Occipital lobe (tissue), 2 donors: ENCODE data around the gene COL27A1. TPM values are rescaled to one million over a fixed set of nuclear protein-coding genes. Genes with fewer than 3 reads are reported as not detected.
"Not testable (repeated sequence)": the region's sequence is repeated elsewhere in the genome, so short reads cannot be mapped to it uniquely, and the experiment has no call there.

Experiments used
- DNase-seq: peaks from one replicate; lab custom pipeline; 2025; lab: John Stamatoyannopoulos, UW
- total RNA-seq: library from RNA; depleted of rRNA; stranded (reverse); fragments of >200 nt; gene quantifications from one replicate; pipeline ENCODE4 v1.2.3, GENCODE V29; 2014

COL27A1 gene
- total RNA-seq, 1 donor from 2014 or later: 1.4 TPM

DNA sequence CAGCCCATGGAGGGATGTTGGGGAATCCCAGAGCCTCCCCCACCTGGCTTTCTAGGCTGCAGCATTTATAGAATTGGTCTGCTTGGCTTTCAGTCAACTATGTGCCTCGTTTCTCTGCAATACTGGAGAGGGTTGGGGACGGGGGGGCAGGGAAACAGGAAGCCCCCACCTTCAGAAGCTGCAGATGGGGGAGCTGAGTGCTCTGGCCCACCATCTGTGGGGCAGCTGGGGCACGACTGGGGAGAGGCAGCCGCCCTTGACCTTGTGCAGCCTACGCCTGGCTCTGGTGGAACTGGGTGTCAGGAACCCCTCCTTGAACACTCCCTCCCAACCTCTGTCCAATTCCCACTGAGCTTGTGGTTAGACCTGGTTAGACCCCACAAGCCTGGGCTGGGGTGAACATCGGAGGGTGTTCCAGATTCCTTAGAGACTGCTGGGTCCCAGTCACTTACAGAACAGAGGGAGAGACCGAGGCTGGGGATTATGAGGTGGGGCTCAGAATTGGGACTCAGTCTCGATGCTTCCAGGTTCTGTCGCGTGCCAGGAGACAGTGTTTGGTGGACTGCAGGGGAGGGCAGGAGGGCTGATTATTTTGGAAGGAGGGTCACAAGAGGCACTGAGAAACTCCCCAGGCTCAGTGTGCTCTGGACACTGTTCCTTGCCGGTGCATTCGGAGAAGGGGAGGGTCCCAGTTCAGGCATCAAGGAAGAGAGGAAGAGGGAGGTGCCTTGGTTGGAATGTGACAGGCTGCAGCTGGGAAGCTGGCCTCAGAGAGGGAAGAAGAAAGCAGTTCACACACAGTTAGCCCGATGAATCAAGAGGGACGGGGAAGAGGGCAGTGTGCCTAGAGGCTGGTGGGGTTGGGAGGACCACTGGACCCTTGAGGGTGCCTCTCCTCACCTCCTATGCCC lies 25.6 kb downstream of the COL27A1 start:
- DNase-seq: no peak

DNA sequence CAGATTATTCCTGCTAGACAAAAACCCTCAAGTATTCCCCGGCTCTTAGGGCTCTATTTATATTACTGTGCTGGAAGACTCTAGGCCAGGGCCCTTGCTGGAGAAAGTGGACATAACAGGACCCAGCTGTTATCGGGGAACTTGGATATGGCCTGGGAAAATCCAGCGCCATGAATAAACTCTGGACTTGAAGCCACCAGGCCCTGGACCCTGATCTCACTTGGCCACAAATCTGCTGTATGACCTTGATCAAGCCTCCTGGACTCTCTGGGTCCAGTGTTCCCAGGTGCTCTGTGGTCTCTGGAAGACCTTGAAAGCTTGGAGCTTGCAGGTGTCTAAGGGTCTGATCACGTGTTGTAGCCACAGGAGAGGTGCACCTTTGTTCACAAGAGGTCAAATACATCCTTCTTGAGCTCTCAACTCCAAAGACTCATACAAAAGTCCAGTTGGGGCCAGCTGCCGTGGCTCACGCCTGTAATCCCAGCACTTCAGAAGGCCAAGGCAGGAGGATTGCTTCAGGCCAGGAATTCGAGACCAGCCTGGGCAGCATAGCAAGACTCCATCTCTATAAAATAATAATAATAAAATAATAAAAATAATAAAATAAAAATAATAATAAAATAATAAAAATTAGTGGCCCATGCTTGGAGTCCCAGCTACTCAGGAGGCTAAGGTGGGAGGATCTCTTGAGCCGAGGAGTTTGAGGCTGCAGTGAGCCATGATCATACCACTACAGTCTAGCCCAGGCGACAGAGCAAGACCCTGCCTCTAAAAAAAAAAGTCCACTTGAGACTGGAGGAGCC lies 26.5 kb downstream of the COL27A1 start:
- no peak for DNase-seq

DNA sequence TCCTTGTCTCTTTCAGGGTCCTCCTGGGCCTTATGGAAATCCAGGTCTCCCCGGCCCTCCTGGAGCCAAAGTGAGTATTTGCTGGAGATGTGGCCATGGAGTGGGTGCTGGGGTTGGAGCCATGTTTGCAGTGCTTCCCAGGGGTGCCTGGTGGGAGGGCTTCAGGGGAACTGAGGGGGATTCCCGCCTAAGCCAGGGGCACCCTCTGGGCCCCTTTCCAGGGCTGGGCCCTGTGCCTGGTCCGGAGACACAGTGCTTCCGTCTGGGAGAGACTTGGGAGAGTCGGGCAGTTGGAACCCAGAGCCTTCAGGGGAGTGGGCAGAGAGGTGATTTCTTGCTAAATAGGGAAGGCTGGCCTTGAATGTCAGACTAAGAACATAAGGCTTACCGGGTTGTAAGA lies 27.7 kb downstream of the COL27A1 start:
- DNase-seq: no peak

DNA sequence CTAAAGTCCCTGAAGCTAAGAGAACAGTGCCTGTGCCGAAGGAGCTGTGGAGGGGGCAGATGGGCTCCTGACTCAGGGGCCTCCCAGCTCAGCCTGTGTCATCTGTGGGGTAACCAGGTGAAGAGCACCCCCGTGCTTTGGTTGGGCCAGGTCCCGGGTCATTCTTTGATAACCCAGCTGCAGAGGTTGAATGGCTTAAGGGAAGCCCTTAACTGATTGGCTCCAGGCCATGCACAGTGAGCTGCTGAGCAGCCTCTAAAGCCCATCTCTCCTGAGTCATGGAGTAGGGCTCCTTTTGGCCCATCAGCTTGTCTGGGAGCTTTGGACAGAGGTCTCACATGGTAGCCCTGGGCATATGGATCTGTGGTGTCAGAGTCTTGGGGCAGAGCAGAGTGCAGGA lies 28.7 kb downstream of the COL27A1 start:
- no peak for DNase-seq

DNA sequence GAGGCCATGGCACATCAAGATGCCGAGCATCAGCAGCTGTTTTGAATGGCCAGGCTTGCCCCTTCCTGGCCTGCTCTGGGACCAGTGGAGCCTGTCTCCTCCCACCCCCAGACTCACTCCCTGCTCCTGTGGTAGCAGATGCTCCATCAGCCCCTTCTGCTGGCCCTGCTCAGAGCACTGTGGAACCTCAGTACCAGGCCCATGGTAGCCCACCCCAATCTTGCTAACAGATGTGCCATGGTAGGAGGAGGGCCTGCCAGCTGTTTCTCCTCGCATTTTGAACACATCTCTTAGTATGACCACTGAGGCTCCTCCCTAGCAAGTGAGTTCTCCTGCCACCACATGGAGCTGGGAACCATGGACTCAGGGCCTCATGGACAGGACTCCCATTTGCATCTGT lies 29.5 kb downstream of the COL27A1 start:
- DNase-seq: no peak

DNA sequence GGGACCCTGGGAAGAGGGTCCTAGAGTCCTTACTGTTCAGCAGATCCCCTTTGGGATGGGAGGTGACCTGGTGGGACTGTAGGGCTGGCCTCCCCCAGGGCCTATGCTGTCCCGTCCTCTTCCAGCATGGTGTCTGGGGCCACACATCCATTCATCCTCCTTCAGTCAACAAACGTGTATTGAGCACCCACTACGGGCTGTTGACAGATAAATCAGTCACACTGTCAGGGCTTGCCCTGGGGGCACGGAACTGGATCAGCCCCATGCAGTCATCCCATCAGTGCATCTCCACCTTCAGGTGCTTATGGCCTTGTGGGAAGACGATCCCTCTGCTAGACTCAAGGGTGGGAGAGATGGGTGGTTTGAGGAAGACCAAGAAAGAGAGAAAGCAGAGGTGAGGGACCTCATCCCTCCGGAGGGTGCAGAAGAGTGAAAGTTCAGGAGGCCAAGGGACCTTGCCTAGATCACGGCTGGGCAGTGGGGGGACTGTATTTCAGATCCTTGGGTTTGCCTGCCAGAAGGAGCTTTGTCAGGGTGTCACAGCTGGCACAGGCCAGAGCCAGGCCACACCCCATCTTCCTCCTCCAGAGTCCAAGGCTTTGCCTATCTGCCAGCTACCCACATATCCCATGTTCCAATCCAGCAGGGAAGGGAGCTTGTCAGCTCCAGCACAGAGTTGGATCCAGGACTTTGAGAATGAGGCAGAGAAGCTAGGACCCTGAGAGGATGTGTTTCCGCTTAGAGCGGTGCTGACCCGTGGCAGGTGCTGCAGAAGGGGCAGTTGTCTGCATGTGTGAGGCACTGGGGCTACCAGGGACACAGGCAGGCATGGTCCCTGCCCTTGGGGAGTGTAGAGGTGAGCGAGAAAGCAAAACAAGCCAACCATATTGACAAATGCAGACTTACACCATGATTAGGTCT lies 30.5 kb downstream of the COL27A1 start:
- DNase-seq: no peak

DNA sequence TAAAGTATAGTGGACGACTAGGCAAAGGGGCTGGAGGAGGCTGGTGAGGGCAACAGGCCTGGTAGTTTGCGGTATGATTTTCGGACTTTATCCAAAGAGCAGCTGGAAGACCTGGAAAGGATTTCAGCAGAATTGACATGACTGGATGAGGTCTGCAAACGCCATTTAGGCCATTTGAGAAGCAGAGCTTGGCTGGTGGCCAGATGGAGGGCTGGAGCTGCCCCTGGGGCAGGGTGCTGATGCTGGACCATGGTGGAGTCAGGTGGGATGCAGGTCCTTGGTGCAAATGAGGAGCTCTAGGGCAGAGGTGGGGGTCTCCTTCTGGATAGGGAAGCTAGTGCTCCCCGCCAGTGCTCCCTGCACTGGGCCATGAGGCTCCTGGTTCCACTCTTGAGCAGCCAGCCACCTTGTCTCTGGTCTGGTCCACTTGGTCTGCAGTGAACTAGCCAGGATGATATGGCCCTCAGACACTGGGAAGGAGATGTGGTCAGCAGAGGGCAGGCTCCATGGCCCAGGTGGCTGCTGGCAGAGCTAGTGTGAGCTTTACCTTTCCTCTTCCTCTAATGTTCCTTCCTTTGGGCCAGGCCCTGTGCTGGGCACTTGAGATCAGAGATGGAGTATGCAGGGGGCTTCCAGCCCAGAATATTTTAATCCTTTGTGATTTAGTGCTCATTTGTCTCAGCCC lies 31.4 kb downstream of the COL27A1 start:
- no peak for DNase-seq

DNA sequence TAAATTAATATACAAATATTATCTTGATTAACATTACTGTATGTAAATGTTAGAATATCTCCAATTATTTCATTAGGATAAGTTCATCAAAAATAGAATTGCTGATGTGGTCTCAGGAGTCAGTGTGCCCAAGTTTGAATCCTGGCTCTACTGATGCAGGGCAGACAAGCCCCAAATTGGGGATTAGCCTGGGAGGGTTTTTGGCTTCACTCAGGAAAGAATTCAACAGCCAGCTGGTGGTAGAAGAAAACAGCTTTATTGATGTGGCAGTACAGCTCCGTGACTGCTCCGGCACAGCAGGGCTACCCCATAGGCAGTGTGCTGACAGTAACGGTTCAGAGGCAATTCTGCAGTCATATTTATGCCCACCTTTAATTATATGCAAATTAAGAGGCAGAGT lies 32.5 kb downstream of the COL27A1 start:
- DNase-seq: no peak

DNA sequence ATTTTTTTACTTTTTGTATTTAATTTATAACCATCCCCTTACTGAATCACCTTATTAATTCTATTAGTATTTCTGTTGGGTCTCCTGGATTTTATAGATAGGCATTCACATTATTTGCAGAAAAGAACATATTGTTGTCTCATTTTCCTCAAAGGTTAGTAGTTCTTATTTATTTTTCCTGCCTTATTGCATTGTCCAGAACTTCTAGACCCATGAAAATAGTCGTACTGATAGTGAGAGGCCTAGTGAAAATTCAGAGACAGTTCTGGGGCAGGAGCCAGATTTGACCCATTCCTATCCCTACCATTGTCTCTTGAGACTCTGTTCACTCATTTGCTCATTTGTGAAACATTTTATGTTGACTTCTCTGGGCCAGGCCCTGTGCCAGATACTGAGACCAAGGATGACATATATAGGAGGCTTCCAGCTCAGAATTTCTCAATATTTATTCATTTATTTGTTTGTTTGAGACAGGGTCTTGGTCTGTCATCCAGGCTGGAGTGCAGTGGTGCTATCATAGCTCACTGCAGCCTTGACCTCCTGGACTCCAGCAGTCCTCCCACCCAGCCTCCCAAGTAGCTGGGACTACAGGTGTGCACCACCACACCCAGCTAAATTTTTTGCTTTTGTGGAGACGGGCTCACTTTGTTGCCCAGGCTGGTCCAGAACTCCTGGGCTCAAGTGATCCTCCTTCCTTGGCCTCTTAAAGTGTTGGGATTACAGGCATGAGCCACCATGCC lies 34.7 kb downstream of the COL27A1 start:
- no peak for DNase-seq

DNA sequence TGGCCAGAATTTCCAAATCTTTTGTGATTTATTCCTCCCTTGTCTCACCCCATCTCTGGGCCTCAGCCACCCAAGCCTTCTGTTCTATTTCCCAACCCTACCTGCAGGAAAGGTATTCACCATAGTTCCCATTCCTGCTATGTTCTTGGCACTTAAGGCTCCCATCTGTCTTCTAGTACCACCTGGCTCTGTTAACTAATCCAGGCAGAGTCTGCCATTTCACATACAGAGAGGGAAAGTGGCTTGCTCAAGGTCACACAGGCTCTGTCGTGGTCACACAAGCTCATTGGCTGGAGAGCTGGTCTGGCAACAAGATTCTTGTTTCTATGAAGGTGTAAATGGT lies 35.2 kb downstream of the COL27A1 start:
- no peak for DNase-seq

DNA sequence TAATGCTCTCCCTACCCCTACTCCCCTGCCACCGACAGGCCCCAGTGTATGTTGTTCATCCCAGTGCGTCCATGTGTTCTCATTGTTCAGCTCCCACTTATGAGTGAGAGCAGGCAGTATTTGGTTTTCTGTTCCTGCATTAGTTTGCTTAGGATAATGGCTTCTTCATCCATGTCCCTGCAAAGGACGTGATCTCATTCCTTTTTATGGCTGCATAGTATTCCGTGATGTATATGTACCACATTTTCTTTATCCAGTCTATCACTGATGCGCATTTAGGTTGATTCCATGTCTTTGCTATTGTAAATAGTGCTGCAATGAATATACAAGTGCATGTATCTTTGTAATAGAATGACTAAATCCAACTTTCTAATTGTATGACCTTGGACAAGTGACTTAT lies 36.1 kb downstream of the COL27A1 start:
- DNase-seq: not testable (repeated sequence)

DNA sequence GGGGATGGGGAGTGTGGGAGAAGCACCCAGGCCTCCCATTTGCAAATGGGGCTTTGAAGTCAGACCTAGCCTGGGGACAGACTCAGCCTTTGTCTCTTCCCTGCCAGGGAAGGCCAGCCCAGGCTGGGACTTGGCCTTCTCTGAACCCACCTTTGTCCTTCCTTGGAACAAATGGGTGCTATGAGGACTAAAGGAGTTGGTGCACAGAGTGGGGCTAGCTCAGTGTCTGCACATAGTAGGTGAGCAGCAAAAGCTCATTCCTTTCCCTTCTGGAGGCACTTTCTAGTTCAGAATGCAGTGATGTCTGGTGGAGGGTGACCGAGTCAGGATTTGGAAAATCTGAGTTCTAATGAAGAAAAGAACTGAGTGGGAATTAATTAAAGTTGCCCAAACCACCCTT lies 37.2 kb downstream of the COL27A1 start:
- DNase-seq: no peak

DNA sequence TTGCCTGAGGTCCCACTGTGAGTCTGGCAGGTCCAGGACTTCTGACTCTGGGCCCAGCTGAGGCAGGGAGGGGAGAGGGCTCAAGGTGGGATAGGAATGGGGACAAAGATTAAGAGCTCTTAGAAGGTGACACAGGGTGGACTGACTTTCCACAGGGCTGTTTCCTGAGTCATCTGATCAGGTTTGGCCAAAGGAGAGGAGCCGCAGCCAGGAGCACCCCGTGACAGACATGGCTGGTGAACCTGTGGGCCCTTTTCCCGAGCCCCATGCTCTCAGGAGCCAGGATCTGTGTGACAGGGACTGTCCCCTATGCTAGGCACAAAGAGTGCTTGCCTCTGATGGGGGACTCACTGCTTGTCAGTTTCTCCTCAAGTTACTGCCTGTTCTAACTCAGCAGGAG lies 37.8 kb downstream of the COL27A1 start:
- no peak for DNase-seq

DNA sequence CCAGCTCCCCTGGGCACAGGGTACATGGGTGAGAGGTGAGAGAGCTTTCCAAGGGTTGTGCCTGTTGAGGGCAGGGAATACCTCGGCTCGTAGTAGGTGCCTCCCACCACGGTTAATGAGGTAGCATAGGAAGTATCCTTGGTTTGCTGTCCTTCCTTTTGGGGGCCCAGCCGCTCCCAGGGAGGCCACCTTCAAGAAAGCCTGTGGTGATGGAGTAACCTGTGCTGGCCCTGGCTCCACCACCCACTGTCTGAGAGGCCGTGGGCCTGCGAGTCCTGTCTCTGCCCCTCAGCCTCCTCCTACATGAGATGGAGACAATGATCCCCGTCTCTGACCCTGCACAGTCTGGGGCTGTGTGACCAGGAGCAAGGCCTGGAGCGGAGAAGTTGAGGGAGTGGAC lies 40.8 kb downstream of the COL27A1 start:
- DNase-seq: no peak

DNA sequence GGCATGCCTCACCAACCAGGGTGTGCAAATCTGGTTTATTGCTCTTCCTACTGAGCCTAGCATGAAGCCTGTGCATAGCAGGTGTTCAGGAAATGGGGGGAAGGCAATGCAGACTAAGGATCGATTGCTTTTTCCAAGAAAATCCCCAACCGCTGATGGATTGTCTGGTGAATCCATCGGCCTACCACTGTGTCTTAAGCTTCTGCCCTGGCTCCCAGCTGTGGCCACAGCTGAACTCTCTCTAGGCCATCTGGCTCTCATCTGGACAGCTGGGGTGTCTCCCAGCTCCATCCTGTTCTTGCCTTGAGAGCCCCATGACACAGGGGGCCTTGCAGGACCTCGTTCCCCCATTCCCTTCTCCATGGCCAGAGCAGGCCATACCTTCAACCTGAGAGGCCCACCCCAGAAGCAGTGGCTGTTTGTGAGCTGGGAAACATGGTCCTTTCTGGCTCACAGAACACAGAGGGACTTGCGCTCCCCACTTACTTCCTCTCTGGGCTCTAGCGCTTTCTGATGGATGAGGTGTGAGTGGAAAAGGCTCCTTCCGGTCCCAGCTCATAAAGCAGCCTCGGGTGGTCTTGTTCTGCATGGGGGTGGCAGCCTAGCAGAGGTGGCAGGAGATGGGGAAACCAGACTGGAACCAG lies 41.8 kb downstream of the COL27A1 start:
- DNase-seq: no peak

DNA sequence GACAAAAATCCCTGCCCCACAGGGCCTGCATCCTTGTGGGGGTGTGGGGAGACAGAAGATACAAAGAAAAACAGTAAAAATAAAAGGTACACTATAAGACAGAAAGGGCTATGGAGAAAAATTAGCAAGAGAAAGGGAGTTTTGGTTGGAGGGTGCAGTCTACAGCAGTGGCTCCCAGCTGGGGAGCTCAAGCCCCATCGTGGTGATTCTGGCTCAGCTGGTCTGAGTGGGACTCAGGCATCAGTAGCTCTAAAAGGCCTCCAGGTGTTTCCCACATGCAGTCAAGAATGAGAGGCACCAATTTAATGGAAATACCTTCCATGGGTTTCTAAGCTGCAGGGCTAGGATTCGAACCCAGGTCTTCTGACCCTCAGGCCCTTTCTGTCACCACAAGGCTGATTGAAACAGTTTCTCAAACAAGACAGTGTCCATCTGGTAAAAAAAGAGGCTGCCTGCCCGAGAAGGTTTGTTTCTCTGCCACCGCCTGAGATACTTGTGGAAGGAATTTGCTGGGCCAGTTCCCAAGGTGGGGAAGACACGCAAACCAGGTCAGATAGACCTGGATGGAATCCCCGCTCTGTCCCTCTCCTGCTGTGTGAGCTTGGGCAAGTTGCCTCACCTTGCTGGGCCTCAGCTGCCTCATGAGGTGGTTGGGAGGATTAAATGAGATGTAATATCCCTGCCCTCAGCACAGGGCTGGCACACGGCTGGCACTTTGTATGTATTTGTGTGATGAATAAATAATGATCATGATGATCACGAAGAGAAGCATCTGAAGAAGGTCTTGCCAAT lies 43.1 kb downstream of the COL27A1 start:
- no peak for DNase-seq

DNA sequence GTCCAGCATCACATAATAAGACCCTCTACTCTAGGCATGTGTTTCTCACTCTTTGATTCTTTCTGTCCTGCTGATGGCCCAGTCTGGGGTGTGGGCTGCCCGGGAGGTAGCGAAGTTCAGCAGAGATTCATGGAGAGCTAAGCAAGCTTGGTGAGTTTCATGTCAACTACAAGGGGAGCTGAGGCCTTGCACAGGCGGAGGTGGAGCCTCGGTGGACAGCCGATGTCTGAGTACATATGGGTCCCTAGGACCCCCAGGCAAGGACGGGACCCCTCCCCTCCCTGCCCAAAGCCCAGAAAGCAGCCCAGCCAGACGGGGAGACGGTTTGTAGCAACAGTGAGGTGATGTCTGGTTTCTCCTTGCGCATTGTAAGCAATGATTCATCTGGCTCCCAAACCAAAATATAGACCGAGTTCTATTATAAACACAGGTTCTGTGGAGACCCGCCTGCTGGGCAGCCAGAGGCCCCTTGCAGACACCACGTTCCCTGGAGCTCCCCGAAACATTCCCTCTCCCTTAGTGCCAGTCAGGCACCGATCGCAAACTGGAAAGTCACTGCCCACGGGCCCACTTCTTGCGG lies 45.5 kb downstream of the COL27A1 start:
- DNase-seq: no peak

DNA sequence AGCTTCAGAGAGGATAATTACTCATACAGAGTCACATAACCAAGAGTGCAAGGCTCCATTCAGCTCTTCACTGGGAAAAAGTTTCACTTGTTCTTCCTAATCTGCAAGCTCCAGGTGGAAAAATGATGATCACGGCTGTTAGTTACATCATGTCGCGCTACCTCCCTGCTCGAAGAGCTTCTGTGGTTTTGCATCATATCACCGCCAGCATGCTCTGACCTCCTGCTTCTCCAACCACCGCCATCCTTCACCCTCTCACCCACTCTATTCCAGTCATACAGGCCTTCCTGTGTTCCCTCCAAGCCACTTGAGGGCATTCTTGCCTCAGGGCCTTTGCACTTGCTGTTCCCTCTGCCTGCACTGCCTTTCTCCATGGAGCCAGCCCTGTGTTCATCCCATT lies 47.1 kb downstream of the COL27A1 start:
- no peak for DNase-seq

DNA sequence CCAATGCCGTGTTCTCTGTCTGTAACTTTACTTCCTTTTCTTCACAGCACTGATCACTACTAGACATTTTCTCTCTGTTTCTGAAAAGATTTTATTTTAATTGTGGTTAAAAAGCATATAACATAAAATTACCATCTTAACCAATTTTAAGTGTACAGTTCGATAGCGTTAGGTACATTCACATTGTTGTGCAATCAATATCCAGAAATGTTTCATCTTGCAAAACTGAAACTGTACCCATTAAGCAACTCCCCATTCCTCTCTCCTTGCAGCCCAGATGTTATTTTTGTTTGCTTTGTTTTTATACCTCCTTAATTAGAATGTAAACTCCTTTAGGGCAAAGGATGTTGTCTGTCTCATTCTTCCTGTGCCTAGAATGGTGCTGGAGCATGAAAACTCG lies 47.5 kb downstream of the COL27A1 start:
- DNase-seq: no peak
